ENCODE results near the gene INTS4. TPM values are rescaled to one million over a fixed set of nuclear protein-coding genes. Genes with fewer than 3 reads are reported as not detected.

INTS4 gene
- polyA plus RNA-seq, 1 donor (not counting 4 experiments of a cell fraction or from before 2014, with no cell fraction given), result 18.0 TPM

- no peaks in the 10 kb centered on the region for H3K27me3 ChIP-seq (ENCODE audit: control insufficient read depth, extremely low read depth, insufficient read depth, low read length)
- H3K36me3 ChIP-seq (ENCODE audit: control insufficient read depth in 2 of 2, extremely low read depth in 1 of 2, insufficient read depth in 2 of 2, low read length in 2 of 2), result no peaks in the 10 kb centered on the region
- H2AFZ ChIP-seq (ENCODE audit: control insufficient read depth, low read length), result no peak overlapping the region
- FAIRE-seq (no peak), DNase-seq (ENCODE audit: low read depth, low spot score) (no peak)
- H3K79me2 ChIP-seq (ENCODE audit: control insufficient read depth, insufficient read depth, low read length), result no peaks in the 10 kb centered on the region
- no peaks in the 10 kb centered on the region for H3K9me3 ChIP-seq (ENCODE audit: control insufficient read depth, low read depth, low read length)
- TF ChIP-seq CTCF (optimal IDR thresholded peaks at IDR 0.05 in 1 of 3, IDR thresholded peaks at IDR 0.05 in 1 of 3, conservative IDR thresholded peaks at IDR 0.05 in 1 of 3; ENCODE audit: extremely low read depth in 1 of 3, insufficient read depth in 2 of 3, low read length in 3 of 3) (no peak), EZH2 (IDR thresholded peaks at IDR 0.05; ENCODE audit: low read length) (no peak)
- H3K9me1 ChIP-seq (ENCODE audit: control insufficient read depth, extremely low read depth, insufficient read depth, low read length), result no peaks in the 10 kb centered on the region
- H3K4me3 ChIP-seq (ENCODE audit: control insufficient read depth in 2 of 3, extremely low read depth in 1 of 3, insufficient read depth in 2 of 3, low read depth in 1 of 3, low read length in 3 of 3), result no peak overlapping the region
- dilution Hi-C loops (cut with MboI; ENCODE audit: extremely low pct_ligation_motif_present, low sequenced_read_pairs), result no loop called here
- H3K4me2 ChIP-seq (ENCODE audit: control insufficient read depth, extremely low read depth, insufficient read depth, low read depth, low read length), result no peak overlapping the region
- no peaks in the 10 kb centered on the region for H4K20me1 ChIP-seq (ENCODE audit: control insufficient read depth, extremely low read depth, insufficient read depth, low read length)
- no peak overlapping the region for H3K9ac ChIP-seq (ENCODE audit: control insufficient read depth, extremely low read depth, insufficient read depth, low read length)
- no peaks in the 10 kb centered on the region for H3K4me1 ChIP-seq (ENCODE audit: control insufficient read depth, extremely low read depth, insufficient read depth, low read length)
- H3K27ac ChIP-seq (ENCODE audit: control insufficient read depth, insufficient read depth, low read length), result no peak overlapping the region
Observed at GRCh38 chr11:77967753-77968152, 26.7 kb downstream of the INTS4 start.

GRCh38 chr11:77967121-77967520, 27.3 kb downstream of the INTS4 start:
- no peak for DNase-seq (ENCODE audit: low read depth, low spot score)
- H3K27ac ChIP-seq (ENCODE audit: control insufficient read depth, insufficient read depth, low read length), result no peak overlapping the region
- H3K79me2 ChIP-seq (ENCODE audit: control insufficient read depth, insufficient read depth, low read length), result no peaks in the 10 kb centered on the region
- TF ChIP-seq EZH2 (IDR thresholded peaks at IDR 0.05; ENCODE audit: low read length) (no peak), CTCF (optimal IDR thresholded peaks at IDR 0.05 in 1 of 3, IDR thresholded peaks at IDR 0.05 in 1 of 3, conservative IDR thresholded peaks at IDR 0.05 in 1 of 3; ENCODE audit: extremely low read depth in 1 of 3, insufficient read depth in 2 of 3, low read length in 3 of 3) (no peak)
- H3K9ac ChIP-seq (ENCODE audit: control insufficient read depth, extremely low read depth, insufficient read depth, low read length), result no peak overlapping the region
- H3K4me3 ChIP-seq (ENCODE audit: control insufficient read depth in 2 of 3, extremely low read depth in 1 of 3, insufficient read depth in 2 of 3, low read depth in 1 of 3, low read length in 3 of 3), result no peak overlapping the region
- FAIRE-seq, result no peak
- no peaks in the 10 kb centered on the region for H3K4me1 ChIP-seq (ENCODE audit: control insufficient read depth, extremely low read depth, insufficient read depth, low read length)
- H3K36me3 ChIP-seq (ENCODE audit: control insufficient read depth in 2 of 2, extremely low read depth in 1 of 2, insufficient read depth in 2 of 2, low read length in 2 of 2), result no peaks in the 10 kb centered on the region
- H3K9me3 ChIP-seq (ENCODE audit: control insufficient read depth, low read depth, low read length), result no peaks in the 10 kb centered on the region
- no peaks in the 10 kb centered on the region for H4K20me1 ChIP-seq (ENCODE audit: control insufficient read depth, extremely low read depth, insufficient read depth, low read length)
- dilution Hi-C loops (cut with MboI; ENCODE audit: extremely low pct_ligation_motif_present, low sequenced_read_pairs), result no loop called here
- no peaks in the 10 kb centered on the region for H3K9me1 ChIP-seq (ENCODE audit: control insufficient read depth, extremely low read depth, insufficient read depth, low read length)
- H3K27me3 ChIP-seq (ENCODE audit: control insufficient read depth, extremely low read depth, insufficient read depth, low read length), result no peaks in the 10 kb centered on the region
- H3K4me2 ChIP-seq (ENCODE audit: control insufficient read depth, extremely low read depth, insufficient read depth, low read depth, low read length), result no peak overlapping the region
- H2AFZ ChIP-seq (ENCODE audit: control insufficient read depth, low read length), result no peak overlapping the region
